K562 (cell line): Measurements from ENCODE around the gene WDR83.

Source experiments
- ERF ChIP-seq: fragments of 450-650 bp; formaldehyde crosslinking; IDR thresholded peaks from 2 replicates; pipeline ENCODE4 v1.4.0; 2020; ENCODE audit warnings: mild to moderate bottlenecking, mixed read lengths
- KDM5B ChIP-seq: fragments of 200-600 bp; sonication (generic); IDR thresholded peaks from 2 replicates; pipeline ENCODE4 v1.6.1; 2012; ENCODE audit warnings: low read depth, mild to moderate bottlenecking, moderate library complexity, low read length, control low read depth, inconsistent platforms; ENCODE audit not compliant: insufficient replicate concordance
- MXI1 ChIP-seq: IDR thresholded peaks from 2 replicates; pipeline ENCODE4 v1.6.1; 2011; ENCODE audit warnings: low read depth, mild to moderate bottlenecking, improper control_type of control experiment, low read length
- POLR2AphosphoS5 ChIP-seq: IDR thresholded peaks from 2 replicates; pipeline ENCODE4 v1.6.1; 2011; ENCODE audit warnings: mild to moderate bottlenecking, low read depth, low read length, moderate library complexity; ENCODE audit not compliant: control insufficient read depth, insufficient read depth
- PRDM10 ChIP-seq: fragments of 450-650 bp; IDR thresholded peaks from 2 replicates; pipeline ENCODE4 v1.6.1; 2018; ENCODE audit not compliant: partially characterized antibody
- RAD21 ChIP-seq, 2 experiments: fragments of 250-450 bp in 1 of 2; fragments of 450-650 bp in 1 of 2; sonication (Bioruptor Pico) in 1 of 2; formaldehyde crosslinking in 1 of 2; IDR thresholded peaks in 1 of 2; conservative IDR thresholded peaks in 1 of 2; 2 replicates each; pipeline versions ENCODE4 v1.4.0 to v1.8.0; 2020 to 2022; ENCODE audit warnings: mild to moderate bottlenecking in 2 of 2, moderate library complexity in 1 of 2
- TCFL5 ChIP-seq: fragments of 250-450 bp; sonication (Bioruptor Pico); conservative IDR thresholded peaks from 2 replicates; pipeline ENCODE4 v1.6.1; 2021; ENCODE audit warnings: mild to moderate bottlenecking, moderate library complexity, matching md5 sums
- ZKSCAN1 ChIP-seq: fragments of 150-350 bp; IDR thresholded peaks from 2 replicates; pipeline ENCODE4 v1.6.1; 2016; ENCODE audit warnings: low read depth, low read length
- ZNF449 ChIP-seq: fragments of 250-450 bp; sonication (Bioruptor Pico); IDR thresholded peaks from 2 replicates; pipeline ENCODE4 v1.8.0; 2022; ENCODE audit warnings: moderate library complexity, mild to moderate bottlenecking, inconsistent platforms
- ZNF766 ChIP-seq: fragments of 200-800 bp; sonication (Bioruptor generic); conservative IDR thresholded peaks from 2 replicates; pipeline ENCODE4 v1.6.1; 2016; ENCODE audit warnings: missing genetic modification characterization, missing compliant biosample characterization
- TF ChIP-seq, protein P1 (sequence below): sonication (generic); formaldehyde crosslinking; IDR thresholded peaks from 2 replicates; pipeline ENCODE4 v1.5.0; 2020; ENCODE audit warnings: missing genetic modification reagents
- TF ChIP-seq, protein P2 (sequence below), 3 experiments: IDR thresholded peaks in 2 of 3; conservative IDR thresholded peaks in 1 of 3; 2 replicates each; pipeline ENCODE4 v1.5.1; 2011 to 2012; ENCODE audit warnings: low read length in 3 of 3, mild to moderate bottlenecking in 3 of 3, control low read depth in 2 of 3, improper control_type of control experiment in 1 of 3, inconsistent platforms in 1 of 3, low read depth in 1 of 3, mixed read lengths in 1 of 3, moderate library complexity in 1 of 3; ENCODE audit not compliant: insufficient read depth in 2 of 3

DNA sequence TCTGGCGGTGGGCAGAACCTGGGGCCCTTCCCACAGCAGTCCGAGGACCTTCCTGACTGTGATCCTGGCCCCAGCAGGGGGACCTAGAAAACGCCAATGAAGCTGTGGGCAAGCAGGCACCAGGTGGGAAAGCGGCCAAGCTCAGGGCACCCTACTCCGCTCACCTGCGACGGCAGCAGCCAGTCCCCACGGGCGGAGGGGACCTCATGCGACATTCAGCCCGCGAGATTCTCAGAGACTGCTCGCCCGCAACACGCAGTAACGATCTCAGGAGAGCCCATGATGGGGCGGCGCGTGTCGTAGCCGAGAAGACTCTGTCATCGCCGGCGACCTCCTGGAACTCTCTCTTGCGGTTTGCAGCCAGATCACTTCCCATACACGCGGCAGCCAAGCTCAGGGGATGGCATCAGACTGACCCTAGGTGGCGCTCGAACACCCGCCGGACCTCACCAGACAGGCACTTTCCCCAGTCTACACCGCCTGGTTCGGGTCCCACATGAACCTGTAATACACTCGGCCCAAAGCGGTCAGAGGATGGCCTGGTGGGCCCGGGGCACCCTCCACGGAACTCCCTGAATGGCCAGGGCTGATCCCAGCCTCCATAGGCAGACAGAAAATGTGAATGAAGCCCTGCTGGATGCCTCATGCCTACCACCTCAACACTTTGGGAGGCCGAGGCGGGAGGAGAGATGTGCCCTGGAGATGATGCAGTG is 26.6 kb upstream of the WDR83 start:
- TF ChIP-seq ERF (no peak), KDM5B (no peak), TCFL5 (CRISPR knock-in tag) (no peak), MXI1 (no peak), ZNF449 (CRISPR knock-in tag) (no peak), POLR2AphosphoS5 (no peak), RAD21 (CRISPR knock-in tag; conservative IDR thresholded peaks at IDR 0.05 in 1 of 2, IDR thresholded peaks at IDR 0.05 in 1 of 2) (peak in 1 of 2 experiments; percentile 61; a peak in 2 of 4 replicates), PRDM10 (no peak), ZNF766 (CRISPR knock-in tag) (no peak), ZKSCAN1 (no peak)
- TF ChIP-seq, protein P1, sequence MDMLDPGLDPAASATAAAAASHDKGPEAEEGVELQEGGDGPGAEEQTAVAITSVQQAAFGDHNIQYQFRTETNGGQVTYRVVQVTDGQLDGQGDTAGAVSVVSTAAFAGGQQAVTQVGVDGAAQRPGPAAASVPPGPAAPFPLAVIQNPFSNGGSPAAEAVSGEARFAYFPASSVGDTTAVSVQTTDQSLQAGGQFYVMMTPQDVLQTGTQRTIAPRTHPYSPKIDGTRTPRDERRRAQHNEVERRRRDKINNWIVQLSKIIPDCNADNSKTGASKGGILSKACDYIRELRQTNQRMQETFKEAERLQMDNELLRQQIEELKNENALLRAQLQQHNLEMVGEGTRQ (CRISPR knock-in tag): no peak
- TF ChIP-seq, protein P2, sequence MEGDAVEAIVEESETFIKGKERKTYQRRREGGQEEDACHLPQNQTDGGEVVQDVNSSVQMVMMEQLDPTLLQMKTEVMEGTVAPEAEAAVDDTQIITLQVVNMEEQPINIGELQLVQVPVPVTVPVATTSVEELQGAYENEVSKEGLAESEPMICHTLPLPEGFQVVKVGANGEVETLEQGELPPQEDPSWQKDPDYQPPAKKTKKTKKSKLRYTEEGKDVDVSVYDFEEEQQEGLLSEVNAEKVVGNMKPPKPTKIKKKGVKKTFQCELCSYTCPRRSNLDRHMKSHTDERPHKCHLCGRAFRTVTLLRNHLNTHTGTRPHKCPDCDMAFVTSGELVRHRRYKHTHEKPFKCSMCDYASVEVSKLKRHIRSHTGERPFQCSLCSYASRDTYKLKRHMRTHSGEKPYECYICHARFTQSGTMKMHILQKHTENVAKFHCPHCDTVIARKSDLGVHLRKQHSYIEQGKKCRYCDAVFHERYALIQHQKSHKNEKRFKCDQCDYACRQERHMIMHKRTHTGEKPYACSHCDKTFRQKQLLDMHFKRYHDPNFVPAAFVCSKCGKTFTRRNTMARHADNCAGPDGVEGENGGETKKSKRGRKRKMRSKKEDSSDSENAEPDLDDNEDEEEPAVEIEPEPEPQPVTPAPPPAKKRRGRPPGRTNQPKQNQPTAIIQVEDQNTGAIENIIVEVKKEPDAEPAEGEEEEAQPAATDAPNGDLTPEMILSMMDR (IDR thresholded peaks at IDR 0.05 in 2 of 3, conservative IDR thresholded peaks at IDR 0.05 in 1 of 3; ENCODE audit: insufficient read depth in 2 of 3, low read depth in 1 of 3, low read length in 3 of 3): peak; percentile 75 to 91 (median 85)
